Muscle layer of colon (tissue), 2 donors: ENCODE data around the gene ANKZF1.
A peak's percentile ranks its signal among the peaks of the same experiment; 100 is the strongest.

Source experiments
- H3K27ac ChIP-seq: one replicate; pipeline ENCODE4 v1.7.0; 2013; ENCODE audit warnings: low read depth, mild to moderate bottlenecking, low read length, moderate library complexity
- H3K27me3 ChIP-seq, 2 donors: one replicate each; pipeline ENCODE4 v1.7.0; 2013; ENCODE audit warnings: low read length in 2 of 2, mild to moderate bottlenecking in 2 of 2; ENCODE audit not compliant: insufficient read depth in 2 of 2, control insufficient read depth in 1 of 2
- H3K36me3 ChIP-seq: one replicate; pipeline ENCODE4 v1.7.0; 2013; ENCODE audit warnings: mild to moderate bottlenecking, low read length; ENCODE audit not compliant: insufficient read depth
- H3K4me1 ChIP-seq: one replicate; pipeline ENCODE4 v1.7.0; 2013; ENCODE audit warnings: mild to moderate bottlenecking, low read length; ENCODE audit not compliant: insufficient read depth
- H3K4me3 ChIP-seq, 2 donors: one replicate each; pipeline ENCODE4 v1.7.0; 2013; ENCODE audit warnings: low read length in 2 of 2, low read depth in 1 of 2, mild to moderate bottlenecking in 1 of 2, moderate library complexity in 1 of 2
- H3K9ac ChIP-seq: one replicate; pipeline ENCODE4 v1.7.0; 2013; ENCODE audit warnings: low read length
- H3K9me3 ChIP-seq: one replicate; pipeline ENCODE4 v1.7.0; 2013; ENCODE audit warnings: mild to moderate bottlenecking, low read length
- donor health status: abdominal sarcoma.
- donor health status: Adenocarcinoma of cecum.

Gene ANKZF1

GRCh38 chr2:219219784-219220532, 9.6 kb upstream of the ANKZF1 start:
- H3K36me3 ChIP-seq, result peaks cover 69% of the 10 kb centered on the region
- H3K27ac ChIP-seq, result peak overlapping the region; percentile 93
- peak overlapping the region in 1 of 2 donors; percentile 58 for H3K4me3 ChIP-seq
- H3K27me3 ChIP-seq, result no peaks in the 10 kb centered on the region
- peaks cover 26% of the 10 kb centered on the region for H3K4me1 ChIP-seq
- H3K9ac ChIP-seq, result peak overlapping the region; percentile 76
- H3K9me3 ChIP-seq, result no peaks in the 10 kb centered on the region

- Histone ChIP-seq H3K4me3 (no peak overlapping the region), H3K27me3 (no peaks in the 10 kb centered on the region), H3K4me1 (peaks cover 26% of the 10 kb centered on the region), H3K27ac (no peak overlapping the region), H3K9me3 (no peaks in the 10 kb centered on the region), H3K36me3 (peaks cover 66% of the 10 kb centered on the region), H3K9ac (no peak overlapping the region)
Observed at GRCh38 chr2:219220652-219221402, 8.8 kb upstream of the ANKZF1 start.

GRCh38 chr2:219221957-219222518, 7.6 kb upstream of the ANKZF1 start:
- Histone ChIP-seq H3K9me3 (no peaks in the 10 kb centered on the region), H3K36me3 (peaks cover 65% of the 10 kb centered on the region), H3K4me1 (peaks cover 18% of the 10 kb centered on the region), H3K27me3 (no peaks in the 10 kb centered on the region), H3K27ac (no peak overlapping the region), H3K9ac (no peak overlapping the region), H3K4me3 (no peak overlapping the region)

- Histone ChIP-seq H3K9me3 (no peaks in the 10 kb centered on the region), H3K27me3 (no peaks in the 10 kb centered on the region), H3K27ac (no peak overlapping the region), H3K36me3 (peaks cover 67% of the 10 kb centered on the region), H3K4me3 (no peak overlapping the region), H3K4me1 (peaks cover 24% of the 10 kb centered on the region), H3K9ac (no peak overlapping the region)
Observed at GRCh38 chr2:219223831-219224610, 5.6 kb upstream of the ANKZF1 start.

- Histone ChIP-seq H3K4me3 (no peak overlapping the region), H3K27me3 (no peaks in the 10 kb centered on the region), H3K9ac (no peak overlapping the region), H3K27ac (no peak overlapping the region), H3K36me3 (peaks cover 61% of the 10 kb centered on the region), H3K9me3 (no peaks in the 10 kb centered on the region), H3K4me1 (peaks cover 16% of the 10 kb centered on the region)
Observed at GRCh38 chr2:219225350-219225749, 4.3 kb upstream of the ANKZF1 start.

- no peaks in the 10 kb centered on the region for H3K27me3 ChIP-seq
- H3K4me3 ChIP-seq, result peak overlapping the region; percentile 83 to 91
- no peaks in the 10 kb centered on the region for H3K9me3 ChIP-seq
- peaks cover 50% of the 10 kb centered on the region for H3K36me3 ChIP-seq
- H3K4me1 ChIP-seq, result peaks cover 24% of the 10 kb centered on the region
- peak overlapping the region; percentile 96 for H3K27ac ChIP-seq
- peak overlapping the region; percentile 88 for H3K9ac ChIP-seq
Observed at GRCh38 chr2:219228041-219228910, 1.3 kb upstream of the ANKZF1 start.

GRCh38 chr2:219228911-219229304, 698 bp upstream of the ANKZF1 start:
- Histone ChIP-seq H3K4me3 (peak overlapping the region; percentile 83 to 91), H3K27me3 (no peaks in the 10 kb centered on the region), H3K9me3 (no peaks in the 10 kb centered on the region), H3K27ac (peak overlapping the region; percentile 96), H3K4me1 (peaks cover 24% of the 10 kb centered on the region), H3K36me3 (peaks cover 50% of the 10 kb centered on the region), H3K9ac (peak overlapping the region; percentile 88)

- H3K4me1 ChIP-seq, result peaks cover 24% of the 10 kb centered on the region
- H3K27me3 ChIP-seq, result no peaks in the 10 kb centered on the region
- peak overlapping the region; percentile 96 for H3K27ac ChIP-seq
- peak overlapping the region; percentile 44 for H3K9ac ChIP-seq
- H3K4me3 ChIP-seq, result peak overlapping the region; percentile 31 to 91
- peaks cover 50% of the 10 kb centered on the region for H3K36me3 ChIP-seq
- no peaks in the 10 kb centered on the region for H3K9me3 ChIP-seq
Observed at GRCh38 chr2:219230059-219230540, 494 bp downstream of the ANKZF1 start.

- no peaks in the 10 kb centered on the region for H3K9me3 ChIP-seq
- H3K9ac ChIP-seq, result no peak overlapping the region
- no peaks in the 10 kb centered on the region for H3K27me3 ChIP-seq
- no peak overlapping the region for H3K4me3 ChIP-seq
- no peak overlapping the region for H3K27ac ChIP-seq
- H3K36me3 ChIP-seq, result peaks cover 78% of the 10 kb centered on the region
- H3K4me1 ChIP-seq, result peaks cover 9% of the 10 kb centered on the region
Observed at GRCh38 chr2:219234331-219234730, 4.7 kb downstream of the ANKZF1 start.

- Histone ChIP-seq H3K9me3 (no peaks in the 10 kb centered on the region), H3K36me3 (peaks cover 29% of the 10 kb centered on the region), H3K27me3 (no peaks in the 10 kb centered on the region), H3K4me1 (peaks cover 26% of the 10 kb centered on the region), H3K27ac (no peak overlapping the region), H3K4me3 (peak overlapping the region in 1 of 2 donors; percentile 32), H3K9ac (no peak overlapping the region)
Observed at GRCh38 chr2:219243291-219243761, 13.7 kb downstream of the ANKZF1 start.
